OCI-LY7 (cell line): Measurements from ENCODE around the gene VHLL. TPM values are rescaled to one million over a fixed set of nuclear protein-coding genes. Genes with fewer than 3 reads are reported as not detected.

Experiments used
- BruUV-seq: library from RNA; stranded (reverse); fragments of 400-500 nt; replicated peaks from 2 replicates; lab custom pipeline; 2021; lab: Mats Ljungman, UMichigan
- CTCF ChIA-PET: fragments of 300-600 bp; sonication (Branson Sonifier 250); formaldehyde crosslinking; loops from one replicate; lab custom pipeline; 2022; ENCODE audit warnings: antibody characterized with exemption; ENCODE audit not compliant: unreplicated experiment; lab: Charles Lee
- POLR2A ChIA-PET: fragments of 300-600 bp; sonication (Branson Sonifier 250); formaldehyde crosslinking; loops from one replicate; lab custom pipeline; 2022; ENCODE audit warnings: antibody characterized with exemption; lab: Charles Lee
- DNase-seq: peaks from one replicate; pipeline ENCODE4 v3.0.0-alpha.2; 2015; ENCODE audit warnings: low spot score
- H2AFZ ChIP-seq: fragments of 200-600 bp; sonication (generic), shearing (Covaris generic); 2 replicates; pipeline ENCODE4 v1.6.1; 2014; ENCODE audit warnings: mild to moderate bottlenecking, antibody characterized with exemption, low read length, moderate library complexity
- H3K27ac ChIP-seq: fragments of 200-600 bp; sonication (generic); 2 replicates; pipeline ENCODE4 v1.5.1; 2014; ENCODE audit warnings: mixed run types, low read depth, mild to moderate bottlenecking, moderate library complexity, low read length, inconsistent platforms; ENCODE audit not compliant: poor library complexity, severe bottlenecking
- H3K36me3 ChIP-seq: fragments of 200-600 bp; sonication (generic); 2 replicates; pipeline ENCODE4 v1.6.1; 2014; ENCODE audit warnings: mild to moderate bottlenecking, antibody characterized with exemption, low read length, moderate library complexity, mixed read lengths; ENCODE audit not compliant: insufficient read depth
- H3K4me1 ChIP-seq: fragments of 200-600 bp; sonication (generic); 2 replicates; pipeline ENCODE4 v1.5.1; 2014; ENCODE audit warnings: mild to moderate bottlenecking, low read length; ENCODE audit not compliant: insufficient read depth, poor library complexity, severe bottlenecking
- H3K4me2 ChIP-seq: fragments of 200-600 bp; sonication (generic); 2 replicates; pipeline ENCODE4 v1.6.1; 2014; ENCODE audit warnings: mild to moderate bottlenecking, low read length
- H3K4me3 ChIP-seq: fragments of 200-600 bp; sonication (generic); 2 replicates; pipeline ENCODE4 v1.5.1; 2014; ENCODE audit warnings: mild to moderate bottlenecking, low read depth, low read length; ENCODE audit not compliant: poor library complexity, severe bottlenecking
- H3K79me2 ChIP-seq: fragments of 200-600 bp; sonication (generic); 2 replicates; pipeline ENCODE4 v1.6.1; 2016; ENCODE audit warnings: low read depth, mild to moderate bottlenecking, low read length, moderate library complexity, mixed read lengths; ENCODE audit not compliant: insufficient read depth
- H3K9me2 ChIP-seq: fragments of 200-600 bp; sonication (generic); 2 replicates; pipeline ENCODE4 v1.6.1; 2016; ENCODE audit warnings: mild to moderate bottlenecking, low read length, mixed read lengths; ENCODE audit not compliant: insufficient read depth
- H3K9me3 ChIP-seq: fragments of 200-600 bp; sonication (generic); 2 replicates; pipeline ENCODE4 v1.6.1; 2014; ENCODE audit warnings: mild to moderate bottlenecking, mixed run types, low read length, mixed read lengths
- H4K20me1 ChIP-seq: fragments of 200-600 bp; sonication (generic); 2 replicates; pipeline ENCODE4 v1.6.1; 2014; ENCODE audit warnings: mild to moderate bottlenecking, antibody characterized with exemption, low read length, moderate library complexity, mixed read lengths; ENCODE audit not compliant: insufficient read depth
- CTCF ChIP-seq: fragments of 200-600 bp; sonication (generic); conservative IDR thresholded peaks from 2 replicates; pipeline ENCODE4 v1.5.1; 2014; ENCODE audit warnings: mild to moderate bottlenecking, antibody characterized with exemption, low read length, moderate library complexity, mixed read lengths
- EZH2phosphoT487 ChIP-seq: fragments of 200-600 bp; sonication (generic); IDR thresholded peaks from 2 replicates; pipeline ENCODE4 v1.6.1; 2018; ENCODE audit warnings: low read depth, borderline replicate concordance, mild to moderate bottlenecking, mixed run types, antibody characterized with exemption, low read length, moderate library complexity, mixed read lengths
- intact Hi-C: fragments of 100-400 bp; cut with micrococcal nuclease; formaldehyde crosslinking; loops from one replicate; pipeline ENCODE4 v1.10.0; 2022; ENCODE audit not compliant: unreplicated experiment
- total RNA-seq, 2 experiments: library from RNA; depleted of rRNA in 1 of 2; stranded (reverse); fragments of >200 nt in 1 of 2; shearing (Covaris generic) in 1 of 2; gene quantifications; 2 replicates each; pipeline ENCODE4 v1.2.3, GENCODE V29; 2014 to 2022

The VHLL gene
- total RNA-seq, 2 experiments from 2014 or later = 0.63 TPM; not detected in 1

GRCh38 chr1:156338180-156338976 lies 39.3 kb upstream of the VHLL start, which contains the start of the genes CCT3 and TSACC:
Gene CCT3, minus strand, starts transcription at chr1:156338292. Its CDS starts 108 bp downstream, at chr1:156338184.
Gene TSACC, plus strand, starts transcription at chr1:156338526. Its CDS starts 1,232 bp downstream, at chr1:156339758.
- DNase-seq = peak; percentile 99
- intact Hi-C loops = loop anchor here (5.0 kb wide), 2 partner anchors 154 to 186 kb away; partner anchors contain the start of gene SEMA4A
- Histone ChIP-seq H3K4me2 (peak within 1 kb of the TSS; percentile 92), H3K27ac (peak within 1 kb of the TSS; percentile 83), H3K79me2 (peaks cover 48% of the 10 kb centered on the region), H3K4me1 (peaks cover 26% of the 10 kb centered on the region), H3K4me3 (peak within 1 kb of the TSS; percentile 98), H3K36me3 (peaks cover 45% of the 10 kb centered on the region), H3K9me3 (no peaks in the 10 kb centered on the region), H3K9me2 (no peaks in the 10 kb centered on the region), H2AFZ (peak within 1 kb of the TSS; percentile 62), H4K20me1 (peaks cover 23% of the 10 kb centered on the region)
- CTCF ChIA-PET = interaction anchor here (0.7 kb wide), 1 partner anchor 106 kb away, joined by 3 read pairs; no protein-coding TSS in a partner anchor
- BruUV-seq = no TSS peak
- no peak for TF ChIP-seq CTCF
- no peak for TF ChIP-seq EZH2phosphoT487
- POLR2A ChIA-PET = interaction anchor here (0.7 to 1.0 kb wide), 3 partner anchors 188 to 836 kb away, joined by 3 read pairs; no protein-coding TSS in a partner anchor

GRCh38 chr1:156337888-156338179 lies 38.7 kb upstream of the VHLL start:
- no peaks in the 10 kb centered on the region for H3K9me2 ChIP-seq
- peak overlapping the region; percentile 98 for H3K4me3 ChIP-seq
- peak overlapping the region; percentile 48; the same call in 1 of the 2 replicates for H2AFZ ChIP-seq
- H3K79me2 ChIP-seq = peaks cover 51% of the 10 kb centered on the region
- no peak for DNase-seq
- POLR2A ChIA-PET = interaction anchor here (0.9 to 1.0 kb wide), 2 partner anchors 187 to 255 kb away, joined by 3 read pairs; no protein-coding TSS in a partner anchor
- H3K9me3 ChIP-seq = no peaks in the 10 kb centered on the region
- intact Hi-C loops = loop anchor here (1.0 to 5.0 kb wide), 3 partner anchors 56 to 186 kb away; partner anchors contain the start of genes SEMA4A and SMG5
- H3K27ac ChIP-seq = peak overlapping the region; percentile 83
- peak overlapping the region; percentile 92 for H3K4me2 ChIP-seq
- CTCF ChIA-PET = no interaction called here
- H4K20me1 ChIP-seq = peaks cover 23% of the 10 kb centered on the region
- peaks cover 50% of the 10 kb centered on the region for H3K36me3 ChIP-seq
- H3K4me1 ChIP-seq = peaks cover 26% of the 10 kb centered on the region
- TF ChIP-seq CTCF = no peak
- no peak for TF ChIP-seq EZH2phosphoT487
- no TSS peak for BruUV-seq
